HAP-1 (cell line): ENCODE measurements around the gene CHST3.
A peak's percentile ranks its signal among the peaks of the same experiment; 100 is the strongest.

Experiments
- DNase-seq, 2 experiments: peaks; one replicate each; pipeline ENCODE4 v3.0.0-alpha.2; 2016 to 2020; ENCODE audit warnings: low spot score in 2 of 2
- H3K27me3 ChIP-seq: fragments of 250-450 bp; sonication (Bioruptor Pico); 2 replicates; pipeline ENCODE4 v1.5.1; 2020; ENCODE audit warnings: low read depth, mild to moderate bottlenecking, moderate library complexity
- H3K36me3 ChIP-seq: fragments of 250-450 bp; sonication (Bioruptor Pico); replicated peaks from 2 replicates; pipeline ENCODE4 v1.5.1; 2020; ENCODE audit warnings: mild to moderate bottlenecking
- H3K4me1 ChIP-seq: fragments of 250-450 bp; sonication (Bioruptor Pico); 2 replicates; pipeline ENCODE4 v1.5.1; 2020; ENCODE audit warnings: mild to moderate bottlenecking
- H3K4me3 ChIP-seq: fragments of 250-450 bp; sonication (Bioruptor Pico); 2 replicates; pipeline ENCODE4 v1.5.1; 2020; ENCODE audit warnings: mild to moderate bottlenecking, moderate library complexity
- H3K9me3 ChIP-seq: fragments of 250-450 bp; sonication (Bioruptor Pico); 2 replicates; pipeline ENCODE4 v1.5.1; 2020; ENCODE audit warnings: mild to moderate bottlenecking, moderate library complexity
- in situ Hi-C: fragments of 300-500 bp; cut with MboI; formaldehyde crosslinking; loops from 3 replicates; pipeline ENCODE4 v1.14.3; 2020; ENCODE audit warnings: low sequenced_read_pairs, inconsistent platforms, mixed read lengths

The CHST3 gene

DNA sequence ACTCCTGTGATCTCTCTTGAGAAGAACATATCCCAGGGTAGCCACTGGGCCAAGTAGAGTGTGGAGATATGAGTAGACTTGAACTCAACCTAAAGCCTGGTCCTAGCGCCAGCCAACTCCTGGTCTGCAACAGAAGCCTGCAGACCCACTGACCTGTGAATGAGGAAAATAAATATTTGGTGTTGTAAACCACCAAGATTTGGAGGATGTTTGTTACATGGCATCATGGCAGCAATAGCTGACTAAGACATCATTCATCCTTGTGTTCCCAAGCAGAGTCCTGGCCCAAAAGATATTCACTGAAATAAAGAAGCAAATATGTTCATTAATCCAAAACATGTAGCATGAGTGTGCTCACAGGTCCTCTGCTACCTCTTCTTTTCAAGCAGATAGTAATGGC lies 26.0 kb upstream of the CHST3 start:
- no peak overlapping the region for H3K4me3 ChIP-seq
- H3K4me1 ChIP-seq = no peaks in the 10 kb centered on the region
- no peaks in the 10 kb centered on the region for H3K36me3 ChIP-seq
- in situ Hi-C loops = no loop called here
- DNase-seq = no peak
- H3K27me3 ChIP-seq = no peaks in the 10 kb centered on the region
- H3K9me3 ChIP-seq = no peaks in the 10 kb centered on the region

DNA sequence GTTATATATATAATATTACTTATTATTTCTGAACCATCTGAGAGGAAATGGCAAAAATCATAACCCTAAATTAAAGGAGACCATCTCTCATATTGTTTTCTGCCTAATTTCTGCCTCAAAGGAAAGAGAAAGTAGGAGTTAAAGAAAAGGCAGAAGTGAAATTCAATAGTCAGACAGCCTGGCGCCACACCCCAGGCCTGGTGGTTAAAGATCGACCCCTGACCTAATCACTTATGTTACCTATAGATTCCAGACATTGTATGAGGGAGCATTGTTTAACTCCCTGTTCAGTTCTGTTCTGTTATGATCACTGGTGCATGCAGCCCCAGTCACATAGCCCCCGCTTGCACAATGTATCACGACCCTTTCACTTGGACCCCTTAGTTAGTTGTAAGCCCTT lies 24.9 kb upstream of the CHST3 start:
- no peak for DNase-seq
- in situ Hi-C loops = no loop called here
- no peak overlapping the region for H3K4me3 ChIP-seq

DNA sequence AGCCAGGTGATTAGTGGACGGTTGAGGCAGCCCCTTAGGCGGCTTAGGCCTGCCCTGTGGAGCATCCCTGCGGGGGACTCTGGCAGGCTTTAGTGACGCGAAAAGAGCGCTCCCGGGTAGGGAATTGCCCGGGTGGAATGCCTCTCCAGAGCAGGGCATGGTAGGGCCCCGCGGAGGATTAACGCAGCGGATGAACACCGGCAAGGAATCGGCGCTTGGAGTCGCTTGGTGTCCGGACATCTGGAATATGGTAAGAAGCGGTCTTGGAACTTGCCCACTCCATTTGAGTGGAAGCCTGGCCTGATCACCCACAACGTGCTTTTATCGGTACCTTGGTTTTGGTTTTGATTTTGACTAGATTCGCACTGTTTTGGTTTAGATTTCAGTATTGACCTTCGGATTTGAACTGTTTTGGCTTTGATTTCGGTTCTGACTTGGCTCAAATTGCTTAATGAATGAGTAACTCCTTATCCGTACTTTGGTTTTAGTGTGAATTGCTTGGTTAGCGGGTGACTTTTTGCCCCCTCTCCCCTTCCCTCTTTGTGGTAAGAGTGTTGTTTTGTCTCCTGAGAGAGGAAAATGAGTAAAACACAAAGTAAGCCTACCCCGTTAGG lies 24.2 kb upstream of the CHST3 start:
- Histone ChIP-seq H3K4me1 (no peaks in the 10 kb centered on the region), H3K27me3 (no peaks in the 10 kb centered on the region), H3K4me3 (no peak overlapping the region), H3K36me3 (no peaks in the 10 kb centered on the region), H3K9me3 (no peaks in the 10 kb centered on the region)
- DNase-seq = no peak
- in situ Hi-C loops = no loop called here

More for the DNA sequence above, 24.9 kb upstream of the CHST3 start:
- Histone ChIP-seq H3K36me3 (no peaks in the 10 kb centered on the region), H3K4me1 (no peaks in the 10 kb centered on the region), H3K9me3 (no peaks in the 10 kb centered on the region), H3K27me3 (no peaks in the 10 kb centered on the region)

DNA sequence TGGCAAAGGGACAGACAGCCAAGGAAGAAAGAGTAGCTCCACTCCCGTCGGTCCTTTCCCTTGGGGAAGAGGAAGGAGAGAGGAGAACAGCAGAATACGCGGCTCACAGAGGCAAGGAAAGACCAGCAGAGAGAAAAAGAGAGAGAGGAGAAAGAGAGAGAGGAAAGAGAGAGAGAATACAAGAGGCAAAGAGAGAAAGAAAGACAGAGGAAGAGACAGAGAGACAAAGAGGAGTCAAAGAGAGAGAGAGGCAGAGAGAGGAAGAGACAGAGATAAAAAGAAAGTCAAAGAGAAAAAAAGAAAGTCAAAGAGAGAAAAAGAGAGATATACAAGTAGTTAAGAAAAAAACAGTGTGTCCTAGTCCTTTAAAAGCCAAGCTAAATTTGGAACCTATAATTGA lies 23.4 kb upstream of the CHST3 start:
- Histone ChIP-seq H3K4me3 (no peak overlapping the region), H3K4me1 (no peaks in the 10 kb centered on the region), H3K27me3 (no peaks in the 10 kb centered on the region), H3K9me3 (no peaks in the 10 kb centered on the region; the same call in 1 of the 2 replicates), H3K36me3 (no peaks in the 10 kb centered on the region)
- in situ Hi-C loops = no loop called here
- no peak for DNase-seq

DNA sequence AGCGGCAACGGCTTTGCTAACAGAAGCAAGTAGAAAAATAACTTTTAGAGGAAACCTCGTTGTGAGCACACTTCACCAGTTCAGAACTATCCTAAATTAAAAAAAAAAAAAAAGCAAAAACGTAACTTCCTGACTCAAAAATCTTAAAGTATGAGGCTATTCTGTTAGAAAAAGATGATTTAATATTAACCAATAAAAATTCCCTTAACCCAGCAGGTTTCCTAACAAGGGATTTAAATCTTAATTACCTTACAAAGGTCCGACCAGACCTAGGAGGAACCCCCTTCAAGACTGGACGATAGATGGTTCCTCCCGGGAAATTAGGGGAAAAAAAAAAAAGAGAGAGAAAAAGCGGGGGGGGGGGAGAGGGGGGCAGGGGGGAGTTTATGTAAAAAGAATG lies 22.9 kb upstream of the CHST3 start:
- Histone ChIP-seq H3K4me3 (no peak overlapping the region), H3K27me3 (no peaks in the 10 kb centered on the region), H3K4me1 (no peaks in the 10 kb centered on the region), H3K36me3 (no peaks in the 10 kb centered on the region), H3K9me3 (no peaks in the 10 kb centered on the region; the same call in none of the 2 replicates)
- in situ Hi-C loops = no loop called here
- DNase-seq = no peak

DNA sequence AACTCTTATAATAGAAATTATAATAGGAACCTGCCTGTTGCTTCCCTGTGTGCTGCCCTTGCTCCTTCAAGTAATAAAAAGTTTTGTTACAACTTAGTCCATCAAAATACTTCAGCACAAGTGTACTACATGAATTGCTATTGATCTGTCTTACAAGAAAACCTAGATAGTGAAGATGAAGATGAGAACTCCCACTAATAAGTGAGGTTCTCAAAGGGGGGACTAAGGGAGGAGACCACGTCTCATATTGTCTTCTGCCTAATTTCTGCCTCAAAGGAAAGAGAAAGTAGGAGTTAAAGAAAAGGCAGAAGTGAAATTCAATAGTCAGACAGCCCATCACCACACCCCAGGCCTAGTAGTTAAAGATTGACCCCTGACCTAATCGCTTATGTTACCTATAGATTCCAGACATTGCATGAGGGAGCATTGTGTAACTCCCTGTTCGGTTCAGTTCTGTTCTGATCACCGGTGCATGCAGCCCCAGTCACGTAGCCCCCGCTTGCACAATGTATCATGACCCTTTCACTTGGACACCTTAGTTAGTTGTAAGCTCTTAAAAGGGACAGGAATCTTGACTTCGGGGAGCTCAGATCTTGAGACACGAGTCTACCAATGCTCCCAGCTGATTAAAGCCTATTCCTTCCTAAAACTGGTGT lies 18.2 kb upstream of the CHST3 start:
- DNase-seq = no peak
- in situ Hi-C loops = no loop called here
- Histone ChIP-seq H3K27me3 (no peaks in the 10 kb centered on the region), H3K4me3 (no peak overlapping the region), H3K36me3 (no peaks in the 10 kb centered on the region), H3K9me3 (peaks cover 5% of the 10 kb centered on the region), H3K4me1 (no peaks in the 10 kb centered on the region)

DNA sequence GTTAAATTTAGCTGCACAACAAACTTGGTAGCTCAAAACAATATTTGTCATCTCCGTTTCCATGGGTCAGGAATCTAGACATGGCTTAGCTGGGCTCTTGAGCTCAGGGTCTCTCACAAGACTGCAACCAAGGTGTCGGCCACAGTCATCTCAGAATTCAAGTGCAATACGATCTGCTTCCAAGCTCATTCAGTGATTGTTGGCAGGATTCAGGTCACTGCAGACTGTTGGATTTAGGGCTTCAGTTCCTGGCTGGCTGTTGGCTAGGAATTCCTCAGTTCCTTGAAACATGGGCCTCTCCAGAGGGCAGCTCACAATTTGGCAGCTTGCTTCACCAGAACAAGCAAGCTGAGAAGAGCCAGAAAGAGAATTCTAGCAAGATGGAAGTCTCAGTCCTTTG lies 17.5 kb upstream of the CHST3 start:
- Histone ChIP-seq H3K27me3 (no peaks in the 10 kb centered on the region), H3K4me3 (no peak overlapping the region), H3K36me3 (no peaks in the 10 kb centered on the region), H3K4me1 (no peaks in the 10 kb centered on the region), H3K9me3 (peaks cover 5% of the 10 kb centered on the region)
- in situ Hi-C loops = no loop called here
- no peak for DNase-seq

DNA sequence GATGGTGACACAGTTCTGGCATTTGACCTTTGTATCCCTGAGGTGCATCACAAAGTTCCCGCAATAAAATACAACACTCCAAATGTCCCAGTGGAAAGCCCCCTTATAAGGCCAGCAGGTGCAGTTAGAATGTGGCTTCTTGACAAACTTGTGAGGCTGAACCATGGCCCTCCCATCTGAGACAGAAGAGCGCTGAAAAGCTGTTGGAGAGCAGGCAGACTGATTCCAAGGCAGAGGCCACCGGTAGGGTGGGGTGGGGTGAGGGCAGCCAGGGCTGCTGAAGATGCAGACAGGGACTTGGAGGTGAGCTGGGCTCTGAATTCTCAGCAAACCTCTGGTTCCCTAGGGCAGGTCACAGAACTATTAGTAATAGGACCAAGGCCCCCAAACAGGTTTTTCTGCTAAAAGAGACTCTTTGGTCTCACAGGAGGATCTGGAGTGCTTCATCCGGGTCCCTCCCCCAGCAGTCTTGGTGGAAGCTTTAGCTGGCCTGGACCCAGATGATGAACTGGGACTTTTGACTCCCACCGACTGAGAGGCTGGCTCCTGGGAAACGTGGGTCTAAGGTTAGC lies 15.6 kb upstream of the CHST3 start:
- H3K27me3 ChIP-seq = no peaks in the 10 kb centered on the region
- no peak for DNase-seq
- peaks cover 5% of the 10 kb centered on the region for H3K9me3 ChIP-seq
- H3K36me3 ChIP-seq = no peaks in the 10 kb centered on the region
- in situ Hi-C loops = no loop called here
- H3K4me1 ChIP-seq = no peaks in the 10 kb centered on the region
- no peak overlapping the region for H3K4me3 ChIP-seq

DNA sequence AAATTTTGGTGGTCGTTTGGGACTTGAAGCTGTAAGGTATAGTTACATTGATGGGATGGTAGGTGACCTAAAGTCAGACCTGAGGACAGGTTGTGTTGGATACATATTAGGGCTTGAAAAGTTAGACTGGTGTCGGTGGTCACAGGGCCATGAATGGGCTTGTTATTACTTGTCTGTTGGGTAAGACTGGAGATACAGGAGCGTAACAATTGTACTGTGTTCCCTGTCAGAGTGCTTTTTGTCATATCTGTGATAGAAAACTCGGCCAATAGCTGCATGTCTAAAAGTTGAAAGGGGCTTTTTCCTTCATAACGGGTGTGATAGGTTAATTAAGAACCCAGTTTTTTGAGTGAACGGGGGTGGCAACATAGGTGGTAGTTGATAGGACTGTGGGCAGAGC lies 13.5 kb upstream of the CHST3 start:
- peaks cover 5% of the 10 kb centered on the region for H3K9me3 ChIP-seq
- in situ Hi-C loops = loop anchor here (25.0 kb wide), 1 partner anchor 262 kb away; the partner anchor contains the start of genes ANAPC16 and ASCC1
- no peaks in the 10 kb centered on the region for H3K27me3 ChIP-seq

DNA sequence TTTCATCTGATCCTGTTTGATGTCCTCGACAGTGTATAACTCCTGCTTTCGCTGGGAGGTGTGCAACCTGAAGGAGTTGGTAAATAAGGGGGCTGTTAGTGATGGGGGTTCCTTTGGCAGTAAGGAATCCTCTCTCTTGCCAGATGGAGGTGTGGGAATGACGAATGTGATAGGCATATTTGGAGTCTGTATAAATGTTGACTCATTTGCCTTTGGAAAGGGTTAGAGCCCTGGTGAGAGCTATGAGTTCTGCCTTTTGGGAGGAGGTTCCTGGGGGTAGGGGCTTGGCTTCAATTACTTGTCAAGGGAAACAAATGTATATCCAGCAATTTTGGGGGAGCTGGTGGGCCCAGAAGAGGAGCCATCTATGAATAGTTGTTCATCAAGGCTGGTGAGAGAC lies 11.4 kb upstream of the CHST3 start:
- H3K9me3 ChIP-seq = no peaks in the 10 kb centered on the region
- in situ Hi-C loops = loop anchor here (25.0 kb wide), 1 partner anchor 260 kb away; the partner anchor contains the start of genes ANAPC16 and ASCC1
- H3K4me1 ChIP-seq = no peaks in the 10 kb centered on the region
- H3K36me3 ChIP-seq = no peaks in the 10 kb centered on the region
- no peaks in the 10 kb centered on the region for H3K27me3 ChIP-seq
- no peak overlapping the region for H3K4me3 ChIP-seq
- no peak for DNase-seq

More for the DNA sequence above, 13.5 kb upstream of the CHST3 start:
- no peak for DNase-seq
- Histone ChIP-seq H3K36me3 (no peaks in the 10 kb centered on the region), H3K4me3 (no peak overlapping the region), H3K4me1 (no peaks in the 10 kb centered on the region)

DNA sequence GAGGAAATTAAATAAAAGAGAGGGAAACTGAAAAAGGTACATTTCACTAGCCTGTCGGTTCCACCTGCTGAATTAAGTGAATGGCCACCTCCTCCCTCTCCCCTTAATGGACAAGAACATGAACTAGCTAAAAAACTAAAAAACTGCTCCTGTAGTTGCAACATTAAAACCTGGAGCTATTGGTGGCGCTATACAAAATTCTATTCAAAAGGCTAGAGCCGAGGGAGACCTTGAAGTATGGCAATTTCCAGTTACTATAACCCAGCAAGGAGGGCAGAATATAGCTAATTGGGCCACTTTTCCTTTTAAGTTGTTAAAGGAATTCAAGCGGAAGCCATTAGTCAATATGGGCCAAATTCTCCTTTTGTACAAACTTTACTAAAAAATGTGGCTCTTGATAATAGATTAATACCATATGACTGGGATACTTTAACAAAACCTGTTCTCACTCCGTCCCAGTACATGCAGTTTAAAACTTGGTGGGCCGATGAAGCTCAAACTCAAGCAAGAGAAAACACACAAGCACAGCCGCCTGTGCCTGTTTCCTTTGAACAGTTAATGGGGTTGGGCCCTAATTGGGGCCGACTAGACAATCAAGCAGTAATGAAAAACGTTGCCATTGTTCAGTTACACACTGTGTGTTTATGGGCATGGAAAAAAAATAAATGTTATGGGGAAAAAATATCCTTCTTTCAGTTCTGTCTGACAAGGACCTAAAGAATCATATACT lies 6.5 kb upstream of the CHST3 start:
- H3K36me3 ChIP-seq = no peaks in the 10 kb centered on the region
- in situ Hi-C loops = loop anchor here (25.0 kb wide), 1 partner anchor 255 kb away; the partner anchor contains the start of genes ANAPC16 and ASCC1
- peak in 1 of 2 experiments; percentile 19 for DNase-seq
- no peaks in the 10 kb centered on the region for H3K4me1 ChIP-seq
- no peaks in the 10 kb centered on the region for H3K9me3 ChIP-seq
- no peaks in the 10 kb centered on the region for H3K27me3 ChIP-seq
- H3K4me3 ChIP-seq = no peak overlapping the region

DNA sequence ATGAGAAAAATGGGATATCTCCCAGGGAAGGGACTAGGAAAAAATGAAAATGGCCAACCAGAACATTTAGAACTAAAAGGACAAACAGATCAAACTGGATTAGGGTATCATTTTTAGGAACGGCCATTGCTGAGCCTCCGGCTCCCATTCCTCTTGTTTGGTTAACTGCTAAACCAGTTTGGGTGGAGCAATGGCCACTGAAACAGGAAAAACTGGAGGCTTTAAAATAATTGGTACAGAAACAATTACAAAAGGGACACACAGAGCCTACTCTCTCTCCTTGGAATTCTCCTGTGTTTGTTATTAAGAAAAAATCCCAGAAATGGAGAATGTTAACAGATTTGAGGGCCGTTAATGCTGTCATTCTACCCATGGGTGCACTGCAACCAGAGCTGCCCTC lies 4.7 kb upstream of the CHST3 start:
- H3K4me1 ChIP-seq = peaks cover 3% of the 10 kb centered on the region
- no peaks in the 10 kb centered on the region for H3K9me3 ChIP-seq
- H3K4me3 ChIP-seq = no peak overlapping the region
- no peaks in the 10 kb centered on the region for H3K27me3 ChIP-seq
- DNase-seq = no peak
- no peaks in the 10 kb centered on the region for H3K36me3 ChIP-seq
- in situ Hi-C loops = loop anchor here (25.0 kb wide), 1 partner anchor 253 kb away; the partner anchor contains the start of genes ANAPC16 and ASCC1

DNA sequence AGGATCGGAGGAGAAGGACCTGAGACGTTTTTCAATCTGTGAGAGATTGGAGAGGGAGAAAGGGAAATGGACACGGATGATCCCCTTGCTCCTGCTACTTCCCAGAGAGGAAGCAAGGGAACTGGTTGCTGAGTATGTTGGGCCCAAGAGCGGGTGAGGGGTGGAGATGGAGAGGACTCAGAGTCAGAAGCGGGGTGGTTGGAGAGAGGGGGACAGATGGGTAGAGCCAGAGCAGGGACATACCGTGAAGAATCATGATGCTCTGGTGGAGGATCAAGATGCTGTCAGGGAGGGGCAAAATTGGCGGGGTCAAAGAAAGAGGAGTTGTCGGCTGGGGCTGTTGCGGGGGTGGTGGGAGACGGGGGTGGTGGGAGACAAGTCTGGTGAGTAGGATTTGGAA lies 2.4 kb upstream of the CHST3 start:
- no peak for DNase-seq
- Histone ChIP-seq H3K36me3 (no peaks in the 10 kb centered on the region), H3K4me1 (peaks cover 16% of the 10 kb centered on the region), H3K4me3 (no peak overlapping the region), H3K9me3 (no peaks in the 10 kb centered on the region), H3K27me3 (no peaks in the 10 kb centered on the region)
- in situ Hi-C loops = loop anchor here (25.0 kb wide), 1 partner anchor 250 kb away; the partner anchor contains the start of genes ANAPC16 and ASCC1
